NCI-H510A (cell line): ENCODE results near the gene SFXN5.

Experiments used
- DNase-seq: peaks from one replicate; lab custom pipeline; 2025; lab: John Stamatoyannopoulos, UW

SFXN5 gene

DNA sequence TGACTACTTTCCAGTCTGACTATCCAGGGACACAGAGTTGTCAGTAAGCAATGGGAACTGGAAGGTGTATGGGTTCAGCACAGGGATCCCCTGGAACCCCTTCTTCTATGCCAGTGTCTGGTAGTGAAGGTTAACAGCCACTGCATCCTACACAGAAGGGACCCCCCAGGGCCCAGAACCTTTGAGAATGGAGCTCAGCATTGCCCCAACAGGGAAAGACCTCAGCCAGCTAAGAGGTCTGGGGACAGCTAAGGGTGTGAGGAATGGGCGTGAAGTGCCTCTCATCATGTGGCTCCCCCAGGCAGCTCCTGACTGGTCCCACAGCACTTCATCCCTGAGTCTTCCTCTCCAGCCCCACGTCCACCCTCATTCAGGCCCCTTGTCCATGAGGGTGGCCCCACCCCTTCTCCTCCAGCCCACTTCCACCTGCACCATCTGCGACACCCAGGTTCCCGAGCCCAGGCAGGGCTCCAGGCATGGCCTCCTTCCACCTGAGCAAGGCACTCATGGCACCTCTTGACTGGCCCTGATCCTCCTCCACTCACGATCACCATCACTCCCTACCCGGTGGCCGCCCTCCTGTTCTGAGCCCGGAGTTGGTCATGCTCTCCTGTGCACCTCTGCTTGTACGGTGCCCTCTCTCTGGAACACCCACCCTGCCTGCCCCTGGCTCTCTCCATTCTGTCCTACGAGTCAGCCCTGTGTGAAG lies 77.1 kb downstream of the SFXN5 start:
- DNase-seq, result no peak

DNA sequence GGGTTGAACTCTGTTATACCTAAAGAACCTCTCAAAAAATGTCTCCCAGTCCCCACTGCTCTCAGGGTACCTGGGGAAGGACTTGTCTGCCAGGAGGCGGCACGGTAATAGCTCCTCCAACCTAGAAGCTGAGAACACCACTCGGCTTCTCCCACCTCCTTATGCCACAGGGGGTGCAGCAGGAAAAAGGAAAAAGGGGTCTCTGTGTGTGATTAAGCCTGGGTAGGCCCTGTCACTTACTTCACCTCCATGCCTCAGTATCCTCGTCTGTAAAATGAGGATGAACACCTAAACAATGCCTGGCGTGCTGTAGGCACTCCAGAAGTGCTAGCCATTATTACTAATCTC lies 77.6 kb downstream of the SFXN5 start:
- no peak for DNase-seq

DNA sequence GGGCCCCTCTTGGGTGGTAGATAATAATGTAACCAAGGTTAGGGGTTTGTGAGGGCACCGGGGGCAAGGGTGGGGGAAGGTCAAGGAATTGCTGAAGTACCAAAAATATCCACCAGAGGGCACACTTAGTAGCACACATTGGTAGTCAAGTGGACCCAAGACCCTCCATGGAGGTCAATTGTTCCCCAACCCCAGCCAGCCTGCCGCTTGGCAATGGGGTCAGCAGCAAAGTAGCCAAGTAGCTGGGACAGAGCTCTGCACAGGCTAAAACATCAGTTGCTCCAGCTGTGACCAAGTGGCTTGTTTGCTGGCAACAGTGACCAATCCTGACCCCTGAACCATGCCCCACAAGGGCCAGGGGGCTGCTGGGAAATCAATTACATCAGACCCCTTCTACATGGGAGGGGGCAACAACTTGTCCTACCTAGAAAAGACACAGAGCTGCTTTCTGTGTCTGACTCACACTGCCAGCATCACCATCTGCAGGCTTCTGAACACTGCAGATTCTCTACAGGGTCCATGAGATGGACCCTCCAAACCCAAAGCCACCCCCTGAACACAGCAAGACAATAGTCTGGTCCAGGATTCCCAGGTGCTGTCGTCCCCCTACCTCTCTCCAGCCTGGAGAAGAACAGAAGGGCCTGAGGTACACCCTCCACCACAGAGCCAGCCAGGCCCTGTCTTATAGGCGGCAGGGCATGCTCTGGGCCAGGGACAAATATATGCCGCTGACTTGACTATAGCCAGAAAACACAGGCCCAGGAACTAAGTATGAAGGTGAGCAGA lies 78.2 kb downstream of the SFXN5 start:
- no peak for DNase-seq

DNA sequence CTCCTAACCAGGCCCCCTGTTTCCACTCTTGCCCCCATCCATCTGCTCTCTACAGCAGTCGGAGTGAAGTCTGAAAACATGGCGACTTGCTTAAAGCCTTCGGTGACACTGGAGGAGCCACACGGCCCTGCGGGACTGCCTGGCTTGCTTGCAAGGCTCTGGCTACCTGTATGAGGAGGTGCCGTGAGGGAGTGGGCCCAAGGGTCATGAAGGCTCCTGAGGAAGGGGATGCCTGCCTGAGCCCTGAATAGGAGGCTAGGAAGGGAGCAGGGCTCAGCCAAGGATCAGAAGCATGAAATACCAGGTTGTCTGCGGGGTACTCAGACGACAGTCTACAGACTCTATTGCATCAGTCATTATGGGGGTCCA lies 78.8 kb downstream of the SFXN5 start:
- DNase-seq, result no peak

DNA sequence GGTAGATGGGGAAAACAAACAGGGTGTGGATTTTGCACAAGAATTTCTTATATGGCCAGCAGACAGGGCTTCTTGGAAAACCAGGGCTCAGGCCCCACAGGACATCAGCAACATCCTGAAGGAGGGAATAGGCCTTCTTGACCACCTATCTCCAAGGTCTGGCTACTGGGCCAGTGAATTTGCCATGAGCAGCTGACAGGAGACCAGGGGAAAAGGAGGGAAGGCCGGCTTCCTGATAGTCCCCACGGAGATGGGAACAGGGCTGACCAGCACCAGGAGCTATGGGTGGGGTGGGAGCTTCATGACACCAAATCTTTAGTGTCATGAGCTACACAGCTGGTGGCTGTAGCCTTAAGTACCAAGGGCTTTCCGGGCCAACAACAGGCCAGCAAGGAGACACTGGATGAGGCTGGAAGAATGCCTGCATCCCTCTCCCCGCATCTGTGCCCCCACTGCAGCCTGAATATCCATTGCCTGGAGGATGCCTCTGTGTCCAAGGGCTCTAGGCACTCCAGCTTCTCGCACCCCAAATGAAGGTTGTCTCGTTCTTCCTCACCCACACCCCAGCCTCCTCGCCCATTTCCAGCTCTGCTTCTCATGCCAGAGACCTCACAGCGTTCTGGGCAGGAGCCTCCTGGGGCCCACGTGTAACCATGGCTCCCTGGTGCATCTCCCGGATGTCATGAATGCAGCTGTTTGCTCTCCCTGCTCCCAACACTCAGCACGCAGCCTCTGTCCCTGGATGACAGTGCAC lies 79.4 kb downstream of the SFXN5 start:
- no peak for DNase-seq

DNA sequence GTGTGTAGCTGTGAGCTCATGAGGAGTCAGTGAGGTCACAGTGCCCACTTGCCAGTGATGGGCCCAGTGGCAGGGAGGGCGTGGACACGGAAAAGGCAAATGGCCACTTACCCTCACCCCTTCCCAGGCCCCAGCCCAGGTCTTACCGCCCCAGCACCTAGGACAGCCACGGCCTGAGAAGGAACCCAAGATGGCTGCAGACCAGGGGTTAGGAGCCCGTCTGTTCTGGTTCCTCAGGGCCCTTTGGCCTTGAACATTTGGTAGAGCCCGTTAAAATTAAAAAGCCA lies 80.1 kb downstream of the SFXN5 start:
- no peak for DNase-seq

DNA sequence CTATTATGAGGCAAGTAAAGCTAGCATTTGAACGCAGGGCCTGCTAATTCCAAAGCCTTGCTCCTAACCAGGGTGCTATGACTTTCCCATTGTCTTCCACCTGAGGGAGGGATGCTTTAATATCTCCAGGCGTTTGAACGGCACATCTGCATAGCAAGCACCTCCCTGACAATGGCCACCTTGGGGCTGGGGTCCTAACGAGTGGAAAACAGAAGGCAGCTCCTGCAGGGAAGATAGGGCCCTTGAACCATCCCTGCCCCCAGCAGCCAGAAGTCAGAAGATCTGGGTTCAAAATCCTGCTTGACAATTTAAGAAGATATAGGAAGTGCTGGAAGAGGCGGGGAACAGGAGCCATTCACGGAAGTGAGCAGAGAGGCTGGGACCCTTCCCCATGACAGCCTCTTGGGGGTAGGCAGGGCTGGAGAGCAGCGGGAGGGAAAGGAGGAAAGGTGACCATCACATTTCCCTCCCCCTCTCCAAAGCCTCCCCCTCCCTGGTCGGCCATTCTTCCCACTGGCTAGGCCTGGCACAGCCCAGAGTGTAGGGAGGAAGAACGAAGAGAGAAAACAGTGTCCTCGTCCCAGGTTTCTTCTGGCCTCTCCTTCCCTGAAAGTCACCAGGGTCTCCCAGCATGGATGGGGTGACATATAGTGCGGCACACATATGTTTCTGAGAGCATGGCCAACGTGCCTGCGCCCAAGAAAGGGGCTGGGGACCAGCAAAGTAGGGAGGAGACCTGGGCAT lies 80.6 kb downstream of the SFXN5 start:
- no peak for DNase-seq

DNA sequence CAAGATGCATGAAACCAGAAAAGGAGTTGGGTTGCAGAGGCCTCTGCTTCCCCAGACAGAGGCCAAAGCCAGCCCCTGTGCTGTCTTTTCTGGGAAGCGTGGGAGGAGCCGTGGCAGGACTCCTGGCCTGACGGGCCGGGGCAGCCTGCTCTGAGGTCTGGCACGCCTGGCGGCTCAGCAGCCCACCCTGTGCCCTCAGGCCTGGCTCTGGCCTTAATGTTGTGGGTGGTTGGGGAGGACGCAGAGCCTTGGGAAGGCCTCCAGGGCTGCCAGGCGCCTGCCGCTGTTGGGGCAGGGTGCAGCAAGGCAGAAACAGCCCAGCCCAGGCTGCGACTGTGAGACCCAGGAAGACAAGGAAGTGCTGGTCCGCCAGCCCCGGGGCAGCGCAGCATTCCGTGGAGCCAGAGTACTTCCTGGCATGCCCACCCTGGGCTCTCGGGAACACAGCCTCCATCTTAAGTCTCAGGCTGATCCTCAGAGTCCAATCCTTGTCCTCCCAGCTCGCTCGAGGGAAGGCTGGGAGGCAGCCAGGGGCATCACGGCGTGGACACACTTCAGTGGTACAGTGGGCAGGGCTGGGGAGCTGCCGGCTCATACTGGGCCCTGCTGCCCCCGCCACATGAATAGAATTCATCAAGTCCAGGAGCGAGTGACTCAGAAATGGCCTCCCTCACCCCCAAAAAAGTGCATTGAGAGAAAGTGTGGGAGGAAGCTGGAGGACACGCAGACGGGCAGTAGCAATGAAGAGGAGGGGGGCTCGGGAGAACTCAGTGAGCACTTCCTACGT lies 81.5 kb downstream of the SFXN5 start:
- no peak for DNase-seq

DNA sequence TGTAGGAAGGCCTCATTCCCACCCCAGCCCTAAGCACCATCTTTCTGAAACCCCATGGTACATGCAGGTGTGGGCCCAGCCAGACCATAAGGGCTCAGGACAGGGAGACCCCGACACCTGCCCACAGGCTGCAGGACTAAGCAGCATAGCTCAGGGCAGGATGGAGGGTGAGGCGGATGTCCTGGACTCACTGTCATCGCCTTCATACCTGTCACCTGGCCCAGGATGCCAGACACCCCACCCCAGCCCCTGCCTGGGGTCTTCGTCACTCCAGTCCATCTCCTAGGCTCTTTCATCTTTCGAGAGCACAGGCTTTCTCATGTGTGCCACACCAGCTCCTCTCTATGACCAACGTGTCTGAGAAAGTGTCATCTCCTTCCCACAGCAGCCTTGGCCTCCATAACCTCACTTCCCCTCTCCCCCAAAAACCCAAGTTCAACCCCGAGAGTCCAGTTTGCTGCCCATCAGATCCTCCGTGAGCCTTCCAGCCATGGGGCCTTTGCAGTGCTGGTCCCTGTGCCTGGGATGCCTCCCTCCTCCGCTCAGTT lies 82.7 kb downstream of the SFXN5 start:
- DNase-seq, result no peak

DNA sequence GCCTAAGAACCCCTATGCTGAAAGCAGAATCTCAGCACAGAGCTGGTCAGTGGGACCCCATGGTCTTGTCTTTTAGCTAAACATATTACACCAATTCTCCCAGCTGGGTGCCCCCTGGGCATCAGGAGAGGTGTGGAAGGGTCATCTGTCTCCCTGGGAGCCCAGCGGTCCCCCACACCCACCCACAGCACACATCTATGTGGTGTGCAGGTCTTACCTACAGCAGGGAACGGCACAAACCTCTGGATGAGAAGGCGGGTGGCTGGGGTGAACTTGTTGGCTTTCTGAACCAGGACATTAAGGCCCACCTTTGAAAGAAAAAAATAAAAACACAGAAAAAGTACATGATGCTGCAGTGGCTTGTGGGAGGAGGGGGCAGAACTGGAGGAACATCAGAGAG lies 83.5 kb downstream of the SFXN5 start:
- DNase-seq, result no peak

DNA sequence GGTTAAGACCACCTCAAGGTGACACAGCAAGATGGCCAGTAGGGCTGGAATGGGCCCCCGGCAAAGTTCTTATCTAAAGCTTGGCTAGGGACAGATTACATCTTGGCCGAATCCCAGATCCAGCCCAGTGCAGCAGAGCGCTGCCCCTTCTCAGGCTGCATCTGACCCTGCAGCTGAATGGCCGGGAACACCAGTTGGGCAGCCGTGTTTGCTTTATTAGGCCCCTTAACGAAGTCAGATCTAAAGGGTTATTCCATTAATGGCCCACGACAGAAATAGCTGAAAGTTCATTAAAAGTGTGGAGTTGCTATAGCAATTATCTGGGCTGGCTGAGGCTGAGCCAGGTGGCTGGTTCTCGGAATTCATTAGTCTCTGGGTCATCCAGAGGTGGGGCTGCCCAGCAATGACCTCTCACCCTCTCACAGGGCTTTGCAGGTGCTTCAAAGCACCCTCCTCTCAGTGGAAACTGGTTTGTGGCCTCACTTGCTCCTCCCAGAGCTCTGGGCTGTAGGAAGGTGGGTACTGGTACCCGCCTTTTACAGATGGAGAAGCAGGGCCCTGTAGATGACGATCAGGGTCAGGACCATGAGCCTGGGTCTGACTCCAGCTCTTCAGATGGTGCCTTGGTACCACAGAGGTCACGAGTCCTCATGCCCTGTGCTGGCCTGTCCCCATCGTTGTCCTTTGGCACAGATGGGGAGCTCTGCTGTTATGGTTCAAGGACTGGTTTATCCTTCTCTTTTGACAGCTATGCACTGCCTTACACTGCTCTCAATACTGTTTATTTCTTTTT lies 85.4 kb downstream of the SFXN5 start:
- DNase-seq, result no peak

DNA sequence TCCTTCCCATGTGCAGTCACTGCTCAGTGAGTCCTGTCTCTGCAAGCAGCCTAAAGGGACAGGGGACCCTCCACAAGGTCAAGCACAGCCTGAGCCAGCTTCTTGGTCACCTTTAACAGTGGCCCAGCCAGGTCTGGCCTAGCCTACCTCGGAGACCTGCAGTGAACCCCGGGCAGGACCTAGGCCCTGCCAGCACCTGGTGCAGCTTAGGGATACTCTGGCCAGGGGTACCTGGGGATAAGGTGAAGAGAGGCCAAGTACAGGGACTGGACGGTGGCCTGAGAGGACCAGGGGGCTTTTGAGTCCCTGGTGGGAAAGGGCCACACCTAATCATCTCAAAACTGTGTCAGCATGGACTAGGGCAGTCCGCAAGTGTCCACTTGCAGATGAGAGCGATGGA lies 86.4 kb downstream of the SFXN5 start:
- DNase-seq, result no peak

DNA sequence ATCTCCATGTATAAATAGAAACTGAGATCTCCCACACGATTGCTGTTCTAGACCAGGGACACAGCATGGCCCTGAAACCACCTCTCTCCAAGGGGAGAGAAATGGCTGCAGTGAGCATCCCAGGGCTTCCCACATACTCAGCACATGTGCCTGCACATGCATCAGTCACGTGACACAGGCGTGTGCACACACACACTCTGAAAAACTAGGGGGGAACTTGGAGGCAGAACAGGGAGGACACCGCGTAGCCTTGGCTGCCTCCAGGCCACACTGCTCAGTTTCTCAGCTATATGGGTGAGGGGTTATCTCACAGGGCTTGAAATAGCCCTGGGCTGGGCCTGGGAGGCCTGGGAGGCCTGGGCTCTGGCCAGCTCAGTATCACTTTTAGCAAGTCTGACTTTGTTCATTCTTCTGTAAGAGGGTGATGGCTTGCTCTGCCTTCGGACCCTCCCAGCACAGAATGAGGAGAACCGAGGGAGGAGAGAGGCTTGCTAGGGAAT lies 87.3 kb downstream of the SFXN5 start:
- DNase-seq, result no peak

DNA sequence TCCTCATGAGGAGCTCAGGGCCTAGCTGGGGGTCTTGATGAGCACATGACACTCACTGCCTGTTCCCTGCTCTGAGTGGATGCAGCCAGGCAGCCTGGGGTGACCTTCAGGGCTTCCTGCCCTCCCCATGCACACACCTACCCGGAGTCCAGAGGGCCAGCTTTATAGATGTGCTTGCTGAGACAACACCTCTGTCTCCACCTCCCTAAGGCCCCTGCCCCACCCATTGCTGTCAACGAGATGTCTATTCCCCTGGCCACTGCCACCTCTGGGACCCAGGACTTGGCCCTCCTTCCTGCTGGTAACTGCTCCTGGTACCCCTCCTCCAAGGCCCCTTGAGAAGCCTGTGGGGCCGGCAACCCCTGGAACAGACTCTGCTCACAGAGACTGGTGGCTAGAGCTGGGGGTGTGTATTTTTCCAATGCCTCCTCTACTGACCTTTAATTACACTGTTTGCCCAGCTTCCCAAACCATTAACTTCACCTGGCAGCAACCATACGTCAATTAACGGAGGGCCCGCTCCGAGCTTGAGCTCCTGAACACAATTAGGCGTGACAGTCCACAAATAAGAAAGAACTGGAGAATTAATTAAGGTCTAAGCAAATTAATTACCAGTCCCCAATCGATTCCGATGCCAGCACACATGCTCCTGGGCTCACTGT lies 87.9 kb downstream of the SFXN5 start:
- no peak for DNase-seq

DNA sequence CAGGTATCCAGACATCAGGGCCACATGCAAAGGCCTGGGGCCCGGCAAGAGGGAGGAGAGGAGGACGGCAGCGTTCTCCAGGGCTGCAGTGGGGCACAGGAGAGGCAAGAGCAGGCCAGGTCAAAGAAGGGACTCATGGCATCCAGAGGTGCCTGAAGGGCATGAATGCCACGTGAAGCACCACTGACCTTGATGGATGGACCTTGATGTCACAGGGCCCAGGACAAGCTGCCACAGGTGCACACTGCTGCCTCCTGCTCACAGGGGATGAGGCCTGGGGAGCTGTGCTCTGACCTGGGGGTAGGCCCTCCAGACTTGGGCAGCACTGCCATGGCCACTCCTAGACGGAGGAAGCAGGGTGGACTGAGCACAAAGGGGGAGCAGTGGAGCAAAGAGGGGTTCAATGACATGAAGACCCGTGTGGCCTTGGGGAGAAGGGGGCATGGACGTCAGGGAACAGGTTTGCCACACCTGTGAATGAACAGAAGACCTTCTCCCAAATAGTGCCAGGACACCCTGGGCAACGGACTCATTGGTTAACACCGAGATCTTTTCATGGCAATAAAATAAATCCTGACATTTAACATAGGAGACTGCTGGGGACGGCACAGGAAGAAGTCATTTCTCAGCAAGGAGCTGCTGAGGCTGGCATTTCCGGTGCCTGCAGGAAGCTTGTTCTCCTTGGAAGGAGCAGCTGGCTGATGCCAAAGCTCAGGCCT lies 88.6 kb downstream of the SFXN5 start:
- DNase-seq, result no peak

DNA sequence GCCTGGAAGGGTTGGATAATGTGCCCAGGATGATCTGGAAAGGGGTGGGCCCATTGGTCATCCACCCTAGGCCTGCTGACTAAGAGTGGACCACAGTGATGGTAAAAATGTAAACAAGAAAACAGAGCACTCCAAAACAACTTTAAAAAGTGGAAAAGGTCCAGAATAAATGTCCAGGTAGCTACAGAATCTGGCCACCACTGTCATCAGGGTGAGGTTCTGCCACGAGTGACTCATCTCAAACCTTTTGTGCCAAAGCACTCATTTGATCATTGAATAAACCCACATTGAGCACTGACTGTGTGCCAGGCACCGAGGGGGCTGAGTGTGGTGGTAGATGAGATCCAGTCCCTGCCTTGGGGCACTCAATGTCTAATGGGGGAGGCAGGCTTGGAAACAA lies 89.3 kb downstream of the SFXN5 start:
- no peak for DNase-seq

DNA sequence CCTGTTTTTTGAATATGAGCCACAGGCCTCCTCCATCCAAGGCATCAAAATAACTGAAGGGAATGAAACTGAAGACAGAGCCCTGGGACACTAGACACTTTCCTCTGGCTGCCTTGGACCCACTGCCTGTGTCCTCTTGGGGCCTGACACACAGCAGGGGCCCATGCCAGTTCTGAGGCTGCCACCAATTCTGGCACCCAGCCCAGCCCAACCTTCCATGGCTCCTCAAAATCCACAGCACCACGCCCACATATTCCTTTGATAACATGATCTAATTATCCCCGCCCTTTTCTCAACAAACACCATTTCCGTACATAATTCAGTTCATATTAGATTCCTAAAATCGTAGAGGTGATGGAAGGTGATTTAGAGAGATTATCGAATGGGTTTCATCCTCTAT lies 90.0 kb downstream of the SFXN5 start:
- no peak for DNase-seq

DNA sequence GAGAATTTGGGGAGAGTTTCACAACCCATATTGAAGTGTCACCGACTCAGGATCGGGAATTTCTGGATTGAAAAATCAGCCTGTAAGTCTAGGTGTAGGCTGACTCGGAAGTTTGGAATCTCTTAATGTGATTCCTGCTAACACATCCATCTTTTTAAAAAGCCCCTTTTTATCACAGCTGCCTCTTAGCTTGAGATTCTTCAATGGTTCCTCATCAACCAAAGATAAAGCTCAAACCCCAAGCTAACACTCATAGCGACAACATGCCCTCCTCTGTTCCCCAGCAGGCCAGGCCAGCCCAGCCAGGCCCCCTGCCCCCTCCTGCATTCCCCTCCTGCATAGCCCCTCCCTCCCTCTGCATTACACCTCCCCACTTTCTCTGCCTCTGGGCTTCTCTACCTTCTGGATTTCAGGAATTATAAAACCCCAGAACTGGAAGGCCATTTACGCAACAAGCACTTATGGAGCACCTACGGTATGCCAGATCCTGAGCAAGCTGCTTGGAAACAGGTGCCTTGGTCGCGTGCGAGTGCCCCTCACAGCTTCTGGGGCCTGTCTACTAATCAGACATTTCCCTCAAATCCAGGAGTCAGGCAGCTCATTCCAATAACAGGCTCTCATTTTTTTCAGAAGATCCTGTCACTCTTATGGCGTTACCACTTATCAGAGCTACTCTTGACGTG lies 90.8 kb downstream of the SFXN5 start:
- no peak for DNase-seq

DNA sequence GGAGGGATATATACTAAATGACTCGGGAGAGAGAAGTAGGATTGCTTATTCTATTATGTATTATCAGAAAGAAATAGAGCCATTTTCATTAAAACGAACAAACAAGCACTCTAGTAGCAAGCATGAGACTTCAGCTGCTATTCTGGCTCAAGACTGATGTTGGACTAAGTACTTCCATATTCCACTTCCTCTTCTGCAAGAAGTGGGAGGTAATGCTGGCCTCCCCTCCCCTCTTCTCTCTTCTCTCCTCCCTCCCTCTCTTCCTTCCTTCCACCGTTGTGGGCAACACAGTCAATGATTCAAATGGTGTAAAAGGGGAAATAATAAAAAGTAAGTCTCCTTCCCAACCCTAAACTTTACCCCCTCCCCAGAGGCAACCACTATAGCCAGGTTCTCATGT lies 91.6 kb downstream of the SFXN5 start:
- DNase-seq, result no peak
